SH-SY5Y (cell line): ENCODE results near the gene RPE65.

ENCODE experiments used
- GATA2 ChIP-seq: IDR thresholded peaks from 2 replicates; pipeline ENCODE4 v1.6.1; 2011; ENCODE audit warnings: mild to moderate bottlenecking, low read depth, low read length
- GATA3 ChIP-seq: IDR thresholded peaks from 2 replicates; pipeline ENCODE4 v1.6.1; 2011; ENCODE audit warnings: low read depth, mild to moderate bottlenecking, low read length, moderate library complexity

Gene RPE65

DNA sequence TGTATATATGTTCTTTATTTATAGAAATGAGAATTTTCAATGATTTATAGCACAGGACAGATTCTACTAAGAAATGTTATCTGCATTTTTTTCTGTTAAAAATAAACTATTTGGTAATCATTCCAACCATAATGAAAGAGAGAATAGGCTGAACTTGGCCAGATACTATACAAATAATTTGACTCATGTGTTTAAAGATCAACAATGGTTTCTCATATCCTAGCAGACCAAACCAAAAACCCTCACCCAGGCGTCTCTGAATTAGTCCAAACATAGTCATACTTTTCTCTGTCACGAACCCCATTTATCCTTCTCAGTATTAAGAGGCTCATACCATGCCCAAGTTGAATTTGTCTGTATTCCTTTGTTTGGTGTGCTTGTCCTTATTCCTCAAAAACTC lies 40.3 kb downstream of the RPE65 start:
- TF ChIP-seq GATA3, result no peak

DNA sequence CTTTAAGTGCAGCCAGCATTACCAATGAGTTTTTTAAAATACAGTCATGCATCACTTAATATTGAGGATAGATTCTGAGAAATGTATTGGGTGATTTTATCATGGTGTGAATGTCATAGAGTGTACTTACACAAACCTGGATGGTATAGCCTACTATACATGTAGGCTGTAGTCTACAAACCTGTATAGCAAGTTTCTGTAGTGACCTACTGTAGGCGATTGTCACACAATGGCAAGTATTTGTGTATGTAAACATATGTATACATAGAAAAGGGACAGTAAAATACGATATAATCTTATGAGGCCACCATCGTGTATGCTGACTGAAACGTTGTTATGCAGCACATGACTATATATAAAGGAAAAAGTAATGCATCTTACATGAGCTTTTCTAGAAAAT lies 48.2 kb downstream of the RPE65 start:
- TF ChIP-seq GATA2 (no peak), GATA3 (no peak)

DNA sequence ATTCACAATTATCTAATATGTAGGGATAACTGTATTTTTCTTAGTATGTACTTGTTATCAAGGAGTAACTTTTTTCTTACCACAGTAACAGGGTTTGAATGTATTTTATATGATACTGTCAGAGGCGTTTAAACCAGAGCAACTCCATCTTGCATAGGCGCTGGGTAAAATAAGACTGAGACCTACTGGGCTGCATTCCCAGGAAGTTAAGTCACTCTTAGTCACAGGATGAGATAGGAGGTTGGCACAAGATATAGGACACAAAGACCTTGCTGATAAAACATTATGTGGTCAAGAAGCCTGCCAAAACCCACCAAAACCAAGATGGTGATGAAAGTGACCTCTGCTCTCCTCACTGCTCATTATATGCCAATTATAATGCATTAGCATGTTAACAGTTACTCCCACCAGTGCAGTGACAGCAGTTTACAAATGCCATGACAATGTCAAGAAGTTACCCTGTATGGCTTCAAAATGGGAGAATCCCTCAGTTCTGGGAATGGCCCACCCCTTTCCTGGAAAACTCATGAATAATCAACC lies 64.8 kb downstream of the RPE65 start:
- TF ChIP-seq GATA3 (no peak), GATA2 (no peak)

DNA sequence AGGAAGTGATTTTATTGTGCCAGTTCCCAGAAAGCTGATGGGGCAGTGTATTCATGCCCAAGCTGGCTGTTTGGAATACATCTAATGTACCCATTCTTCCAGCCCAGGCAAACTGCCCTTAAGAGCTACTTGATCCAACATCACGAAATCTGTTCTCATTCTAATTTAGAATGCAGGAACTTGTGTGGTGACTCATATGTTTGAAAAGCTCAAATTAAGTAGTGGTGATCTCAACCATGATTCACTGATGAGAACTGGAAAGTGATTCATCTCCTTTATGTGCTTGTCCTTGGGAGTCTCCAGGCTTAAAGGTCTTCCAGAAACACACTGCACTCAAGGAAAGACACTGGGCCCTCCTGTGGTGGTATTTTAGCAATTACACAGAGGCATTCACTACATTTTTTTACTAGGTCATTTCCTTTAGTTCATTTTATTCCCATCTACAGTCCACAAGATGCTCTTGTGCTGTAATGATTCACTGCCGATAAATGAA lies 65.4 kb downstream of the RPE65 start:
- no peak for TF ChIP-seq GATA2

DNA sequence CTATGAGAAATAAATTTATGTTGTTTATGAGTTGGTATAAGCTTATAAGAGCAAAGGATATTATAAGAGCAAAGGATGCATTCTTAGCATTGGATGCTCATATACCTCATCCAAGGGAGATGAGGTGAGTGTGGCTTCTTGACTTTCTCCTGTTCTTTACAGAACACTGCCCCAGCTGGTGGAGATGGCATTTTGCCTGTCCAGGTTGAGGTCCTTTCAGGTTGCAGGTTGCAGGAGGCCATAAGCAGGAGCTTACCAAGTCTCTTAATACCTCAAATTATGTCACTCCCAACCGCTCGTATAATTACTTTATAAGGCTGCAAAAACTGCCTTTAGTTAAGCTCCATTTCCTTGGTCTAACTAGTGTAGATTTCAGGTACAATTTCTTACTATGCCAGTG lies 66.7 kb downstream of the RPE65 start:
- TF ChIP-seq GATA3 (no peak), GATA2 (no peak)

DNA sequence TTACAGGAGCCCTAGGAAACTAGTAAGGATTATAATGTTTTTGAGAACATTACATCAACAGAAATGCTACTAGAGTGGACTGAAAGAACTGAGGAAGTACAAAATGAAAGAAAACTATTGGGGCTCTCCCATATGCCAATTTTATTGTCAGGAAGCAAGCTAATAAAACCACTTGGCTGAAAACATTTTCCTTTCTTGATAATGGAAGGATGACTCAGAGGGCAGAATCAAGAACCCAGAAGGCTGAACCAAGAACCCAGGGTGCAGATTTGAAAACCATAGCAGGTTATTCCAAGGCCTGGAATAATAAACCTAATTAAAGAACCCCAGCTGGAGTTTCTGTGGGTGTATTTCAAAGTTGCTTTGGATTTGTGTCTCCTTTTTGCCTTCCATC lies 70.7 kb downstream of the RPE65 start:
- TF ChIP-seq GATA2 (no peak), GATA3 (no peak)
